Stimulated activated CD4-positive, alpha-beta T cell treated with anti-CD3 and anti-CD28 coated beads, Interleukin-12 subunit alpha, Interleukin-12 subunit beta, amount 100 ng/mL, for 24 hours (primary cell): ENCODE results near the gene OMA1.

Source experiments
- DNase-seq, 2 experiments: peaks; one replicate each; pipeline ENCODE4 v3.0.0-alpha.2; 2020; ENCODE audit warnings: low read depth in 2 of 2

OMA1 gene

DNA sequence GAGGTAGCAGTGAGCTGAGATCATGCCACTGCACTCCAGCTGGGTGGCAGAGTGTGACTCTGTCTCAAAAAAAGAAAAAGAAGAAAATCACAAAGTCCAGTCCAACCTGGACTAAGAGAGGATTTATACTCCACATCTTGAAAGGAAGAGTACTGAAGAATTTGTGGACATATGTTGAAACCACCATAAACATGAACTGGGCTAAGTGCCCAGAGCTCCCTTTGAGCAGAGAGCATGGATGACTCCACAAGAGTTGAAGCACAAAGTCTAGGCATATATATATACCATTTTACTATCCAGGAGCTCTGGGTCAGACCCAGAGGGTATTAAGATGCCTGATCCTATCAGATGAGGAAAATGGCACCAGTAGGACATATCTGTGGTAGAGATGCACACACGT is 86.6 kb downstream of the OMA1 start:
- DNase-seq = no peak

DNA sequence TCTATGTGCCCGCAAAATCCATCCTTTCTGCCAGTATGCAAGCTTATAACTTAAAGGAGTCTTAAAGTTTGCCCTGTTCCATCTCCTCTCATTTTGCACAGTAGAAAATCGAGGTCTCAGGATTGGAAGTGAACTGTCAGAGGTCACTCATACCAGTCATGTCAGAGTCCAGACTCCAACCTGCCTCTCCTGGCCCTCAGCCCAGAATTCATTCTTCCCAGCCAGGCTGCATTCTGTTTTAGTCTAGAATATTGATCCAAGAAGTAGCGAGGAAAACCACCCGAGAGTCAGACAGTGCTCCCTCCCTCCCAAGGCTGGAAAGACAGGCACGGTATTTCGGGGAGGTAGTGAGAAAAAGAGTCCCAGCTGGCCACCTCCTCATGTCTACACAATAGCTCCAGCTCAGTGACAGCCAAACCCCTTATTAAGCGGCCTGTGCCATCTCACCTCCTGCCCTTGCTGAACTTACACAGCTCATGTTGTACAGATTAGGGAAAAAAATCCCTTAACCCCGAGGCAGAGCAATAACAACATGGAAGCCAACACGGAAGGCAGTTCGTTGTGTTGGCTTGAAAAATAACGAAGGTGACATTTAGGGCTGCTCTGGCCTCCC is 89.4 kb downstream of the OMA1 start:
- DNase-seq = no peak

DNA sequence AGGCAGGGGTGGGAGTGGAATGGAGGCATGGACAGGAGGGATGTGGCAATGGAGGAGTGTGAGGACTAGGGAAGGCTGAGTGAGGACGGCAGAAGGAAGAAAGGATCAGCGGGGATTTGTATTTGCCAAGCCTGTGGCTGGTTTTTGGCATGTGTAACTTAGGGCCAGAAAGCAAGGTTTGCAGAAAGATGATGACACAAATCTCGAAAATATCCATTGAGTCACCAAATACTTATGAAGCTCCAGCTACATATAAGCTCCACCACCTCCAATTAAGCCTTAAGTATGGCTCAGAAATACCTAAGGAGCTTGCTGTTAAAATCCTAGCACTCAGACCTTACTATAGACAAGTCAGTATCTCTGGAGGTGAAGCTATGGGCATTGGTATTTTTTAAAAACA is 90.1 kb downstream of the OMA1 start:
- no peak for DNase-seq

DNA sequence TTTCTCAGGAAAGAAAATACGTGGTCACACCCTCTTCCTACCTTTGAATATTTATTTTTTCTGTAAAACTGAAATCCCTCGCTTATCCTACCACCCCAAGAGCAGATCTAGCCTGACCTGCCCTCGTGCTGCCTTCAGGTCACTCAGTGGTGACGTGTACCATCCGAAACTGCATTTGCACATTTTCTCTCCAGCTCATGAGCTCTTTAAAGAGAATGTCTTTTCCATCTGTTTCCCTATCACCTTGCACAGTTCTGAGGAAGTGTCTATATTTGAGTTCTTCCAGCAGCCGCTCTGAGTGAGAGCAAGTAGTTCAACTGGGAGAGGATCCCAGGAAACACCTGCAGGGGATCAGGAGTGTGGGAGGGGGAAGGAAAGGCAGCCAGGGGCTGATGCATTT is 91.7 kb downstream of the OMA1 start:
- DNase-seq = no peak

DNA sequence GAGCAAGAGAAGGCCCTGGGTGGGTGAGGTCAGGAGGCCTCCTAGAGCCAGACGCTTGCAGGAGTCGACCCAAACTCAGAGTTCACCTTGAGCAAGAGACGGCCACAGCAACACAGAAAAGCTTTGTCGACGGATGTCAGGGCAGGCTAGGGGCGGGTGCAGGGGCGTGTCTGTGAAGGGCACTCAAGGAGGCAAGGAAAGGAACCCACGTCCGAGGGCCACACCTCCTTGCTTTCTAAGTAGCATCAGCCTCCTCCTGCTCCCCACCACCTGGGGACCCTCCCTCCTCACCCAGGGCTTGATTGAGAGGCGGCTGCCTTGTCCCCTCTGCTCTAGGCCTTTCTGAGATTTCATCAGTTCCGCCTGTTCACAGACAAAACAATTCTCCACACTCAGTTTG is 92.1 kb downstream of the OMA1 start:
- DNase-seq = no peak

DNA sequence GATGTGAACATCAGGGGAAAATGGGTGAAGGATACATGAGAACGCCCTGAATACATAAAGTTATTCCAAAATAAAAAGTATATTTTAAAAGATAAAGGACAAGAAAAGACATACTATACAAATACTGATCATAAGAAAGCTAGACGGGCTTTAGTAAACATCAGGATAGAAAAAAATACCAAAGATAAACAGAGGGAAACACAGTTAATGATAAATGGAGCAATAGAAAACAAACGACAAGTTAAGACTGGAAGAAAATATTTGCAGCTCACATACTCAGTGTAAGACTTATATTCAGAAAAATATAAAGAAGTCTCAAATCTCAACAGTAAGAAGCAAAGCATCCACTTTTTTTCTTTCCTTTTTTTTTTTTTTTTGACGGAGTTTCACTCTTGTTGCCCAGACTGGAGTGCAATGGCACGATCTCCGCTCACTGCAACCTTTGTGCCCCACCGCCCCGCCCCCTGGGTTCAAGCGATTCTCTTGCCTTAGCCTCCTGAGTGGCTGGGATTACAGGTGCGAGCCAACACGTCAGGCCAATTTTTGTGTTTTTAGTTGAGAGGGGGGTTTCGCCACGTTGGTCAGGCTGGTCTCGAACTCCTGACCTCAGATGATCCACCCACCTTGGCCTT is 94.8 kb downstream of the OMA1 start:
- DNase-seq = no peak

DNA sequence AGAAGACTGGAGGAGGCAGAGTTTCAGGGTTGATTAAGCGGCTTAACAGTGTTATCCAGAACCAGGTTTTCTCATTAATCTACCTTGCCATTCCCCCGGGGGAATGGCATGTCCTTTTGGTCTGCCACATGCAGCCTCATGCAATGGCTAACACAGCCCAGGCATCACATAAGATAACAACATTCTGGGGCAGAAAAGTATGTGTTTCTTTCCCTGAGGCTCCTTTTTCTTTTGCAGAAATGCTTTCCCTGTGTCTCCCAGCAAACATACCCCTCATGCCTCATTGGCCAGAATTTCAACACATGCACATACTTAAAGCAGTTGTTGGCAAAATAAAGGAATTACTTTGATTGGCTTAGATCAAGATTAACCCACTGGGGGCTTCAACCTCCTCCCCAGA is 98.6 kb downstream of the OMA1 start:
- DNase-seq = no peak

DNA sequence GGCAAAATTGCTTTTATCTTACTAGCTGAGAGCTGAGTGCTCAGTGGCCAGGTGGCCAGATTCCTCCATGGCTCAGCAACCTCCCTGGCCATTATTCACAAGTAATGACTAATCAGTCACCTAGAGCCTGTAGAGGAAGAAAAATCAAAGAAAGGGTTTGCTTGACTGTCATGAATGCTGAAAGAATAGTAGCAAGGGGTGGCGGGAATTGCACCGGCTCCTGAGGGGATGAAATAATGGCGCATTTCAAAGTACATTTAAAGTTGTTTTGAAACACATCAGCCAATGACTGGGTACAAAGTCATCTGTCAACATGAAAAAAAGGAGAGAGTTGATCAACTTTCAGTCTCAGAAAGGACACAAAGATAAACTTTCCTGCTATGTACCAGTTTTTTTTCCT is 99.5 kb downstream of the OMA1 start:
- DNase-seq = no peak

DNA sequence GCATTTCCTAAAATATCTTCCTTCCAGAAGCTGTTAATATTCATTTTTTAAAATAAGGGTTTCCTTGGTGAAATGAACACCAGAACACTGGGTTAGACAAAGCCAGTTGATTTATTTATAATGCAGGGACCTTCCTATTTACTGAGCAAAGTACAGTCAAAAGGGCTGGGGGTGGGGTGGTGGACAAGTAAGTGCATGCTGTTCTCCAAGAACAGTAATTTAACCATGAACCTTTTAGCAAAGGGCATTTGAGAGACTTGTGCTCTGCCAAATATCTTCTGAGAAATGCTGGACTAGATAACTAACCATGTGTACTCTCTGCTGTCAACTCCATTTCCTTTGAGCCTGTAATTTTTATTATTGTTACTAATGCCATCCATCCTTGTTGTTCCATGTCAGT is 100.2 kb downstream of the OMA1 start:
- DNase-seq = no peak

DNA sequence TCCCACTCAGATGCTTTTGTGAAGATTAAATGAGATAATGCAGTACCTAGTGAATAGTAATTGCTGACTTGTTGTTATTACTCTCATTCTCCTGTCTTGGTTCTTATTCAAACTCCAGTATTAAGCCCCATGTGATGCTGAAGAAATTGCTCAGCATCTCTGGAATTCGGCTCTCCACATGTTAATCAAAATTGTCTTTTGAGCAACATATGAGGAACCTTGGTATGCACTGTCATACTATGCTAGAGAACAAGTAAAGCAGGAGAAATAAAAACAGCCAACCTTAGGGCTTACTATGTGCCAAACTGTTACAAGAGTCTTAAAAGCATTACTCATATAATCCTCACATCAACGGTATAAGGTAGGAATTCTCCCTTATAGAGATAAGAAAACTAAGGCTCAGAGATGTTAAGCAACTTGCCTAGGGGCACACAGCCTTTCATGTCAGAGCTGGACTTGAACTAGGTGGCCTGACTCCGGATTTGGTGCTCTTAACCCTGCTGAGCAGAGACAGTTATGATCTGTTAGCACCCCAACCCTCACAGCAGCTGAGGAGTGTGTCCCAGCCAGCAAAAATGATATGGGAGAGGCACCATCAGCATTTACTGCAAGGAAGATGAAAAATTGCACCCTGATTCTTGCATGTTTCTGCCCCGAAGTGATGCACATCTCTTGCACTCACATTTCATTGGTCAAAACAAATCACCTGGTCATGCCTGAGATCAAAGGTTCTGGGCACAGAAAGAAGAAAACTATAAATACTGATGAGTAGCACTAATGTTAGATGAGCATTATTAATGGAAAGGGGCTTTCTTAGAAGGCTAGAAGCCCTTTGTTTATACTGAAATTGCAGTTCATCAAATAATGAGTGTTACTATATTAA is 102.3 kb downstream of the OMA1 start:
- DNase-seq = no peak

DNA sequence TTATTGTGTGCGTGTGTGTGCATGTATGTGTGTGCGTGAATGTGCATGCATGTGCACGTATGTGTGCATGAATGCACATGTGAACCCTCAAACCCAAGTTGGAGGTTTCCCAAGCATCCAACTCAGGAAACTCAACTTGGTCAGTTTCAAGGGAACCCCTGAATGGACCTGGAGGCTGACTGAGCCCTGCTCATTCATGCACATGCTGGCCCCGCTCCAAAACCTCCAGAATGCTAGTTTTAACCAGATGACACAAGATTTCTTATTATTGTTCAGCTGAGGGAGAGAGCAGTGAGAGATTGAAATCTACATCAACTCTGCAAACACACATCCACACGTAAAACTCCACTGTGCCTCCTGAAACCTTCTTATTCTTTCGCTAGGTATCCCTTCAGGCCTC is 104.4 kb downstream of the OMA1 start:
- DNase-seq = no peak

DNA sequence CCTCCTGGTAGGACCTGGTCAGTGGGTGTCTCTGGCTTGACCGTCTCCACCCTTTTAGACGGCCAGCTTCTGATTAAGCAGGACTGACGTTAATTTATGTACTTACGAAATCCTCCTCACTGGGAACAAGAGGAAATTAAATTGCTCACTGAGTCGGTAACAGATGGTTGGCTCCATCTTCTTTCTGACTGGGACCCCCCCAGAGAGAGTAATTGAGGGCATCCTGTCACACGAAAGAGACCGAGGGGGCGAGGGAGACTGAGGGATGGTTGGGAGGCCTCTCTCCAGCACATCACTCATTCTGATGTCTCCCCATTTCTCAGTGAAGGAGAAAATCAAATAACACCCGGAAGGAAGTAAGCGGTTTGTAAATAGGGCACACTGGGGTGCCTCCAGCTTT is 104.8 kb downstream of the OMA1 start:
- no peak for DNase-seq

DNA sequence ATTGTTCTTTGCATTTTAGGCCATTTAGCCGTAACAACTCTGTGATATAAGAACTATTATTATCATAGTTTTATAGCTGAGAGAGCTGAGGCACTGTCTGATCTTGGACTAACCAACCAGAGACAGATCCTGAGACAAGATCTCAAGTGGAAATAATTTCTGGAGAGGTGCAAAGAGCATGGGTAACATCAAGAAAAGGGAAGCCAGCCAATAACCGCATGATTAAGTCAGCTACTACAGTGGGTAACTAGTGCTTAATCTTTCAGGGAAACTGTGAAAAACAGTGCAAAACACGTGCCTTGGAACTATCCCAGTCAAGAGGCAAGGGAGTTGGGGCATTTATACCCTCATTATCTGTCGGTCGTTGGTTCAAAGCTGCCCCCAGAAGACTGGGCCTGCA is 105.8 kb downstream of the OMA1 start:
- DNase-seq = no peak

DNA sequence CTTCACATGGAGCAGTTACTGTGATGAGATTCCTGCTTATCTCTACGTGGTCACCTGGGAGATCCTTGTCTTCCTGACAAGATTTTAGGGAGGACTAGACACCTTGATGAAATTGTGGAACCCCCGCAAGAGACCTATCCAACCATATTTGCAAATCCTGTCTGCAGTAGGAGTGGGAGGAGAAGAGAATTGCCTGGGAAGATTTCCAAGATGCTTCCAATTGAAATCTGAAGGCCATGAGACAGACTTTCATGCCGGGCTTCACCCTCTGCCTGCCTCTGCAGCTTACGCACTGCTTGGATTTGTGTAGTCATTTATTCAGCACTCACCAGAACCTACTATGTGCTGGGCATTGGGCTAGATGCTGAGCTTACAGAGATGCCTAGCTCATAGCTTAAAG is 106.6 kb downstream of the OMA1 start:
- no peak for DNase-seq

DNA sequence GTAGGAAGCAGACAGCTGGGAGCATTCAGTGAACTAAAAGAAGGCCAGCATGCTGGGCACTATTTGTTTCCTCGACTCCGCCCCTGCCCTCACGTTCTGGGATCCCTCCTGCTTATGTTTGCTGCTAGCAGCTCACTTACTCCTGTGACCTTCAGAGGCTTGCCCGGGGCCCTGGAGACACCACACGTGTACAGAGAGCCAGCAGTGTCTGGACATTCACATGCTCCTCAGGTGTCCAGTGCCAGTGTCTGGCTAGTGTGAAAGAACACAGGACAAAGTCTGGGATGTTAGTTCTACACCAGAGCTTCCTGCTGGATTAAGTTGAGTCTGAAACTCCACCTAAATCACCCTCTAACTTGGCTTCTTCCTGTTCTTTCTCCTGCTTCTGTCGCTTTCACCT is 108.1 kb downstream of the OMA1 start:
- no peak for DNase-seq

DNA sequence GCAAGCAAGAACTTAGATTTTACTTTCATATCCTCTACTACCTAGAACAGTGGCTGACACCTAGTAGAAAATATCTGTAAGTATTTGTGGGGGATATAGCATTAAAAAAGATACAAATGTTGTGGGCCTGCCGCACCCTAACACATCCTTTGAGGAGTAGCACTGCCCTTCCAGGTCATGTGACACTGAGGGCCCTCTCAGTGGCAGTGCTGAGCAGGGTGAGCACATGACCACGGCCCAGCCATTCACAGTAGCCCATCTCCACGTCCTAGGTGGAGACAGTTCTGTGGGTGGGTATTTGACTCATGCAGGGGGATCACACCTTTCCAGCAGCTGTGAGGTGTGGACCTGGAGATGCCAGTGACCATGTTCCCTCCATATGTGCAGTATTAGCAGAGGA is 108.9 kb downstream of the OMA1 start:
- no peak for DNase-seq

DNA sequence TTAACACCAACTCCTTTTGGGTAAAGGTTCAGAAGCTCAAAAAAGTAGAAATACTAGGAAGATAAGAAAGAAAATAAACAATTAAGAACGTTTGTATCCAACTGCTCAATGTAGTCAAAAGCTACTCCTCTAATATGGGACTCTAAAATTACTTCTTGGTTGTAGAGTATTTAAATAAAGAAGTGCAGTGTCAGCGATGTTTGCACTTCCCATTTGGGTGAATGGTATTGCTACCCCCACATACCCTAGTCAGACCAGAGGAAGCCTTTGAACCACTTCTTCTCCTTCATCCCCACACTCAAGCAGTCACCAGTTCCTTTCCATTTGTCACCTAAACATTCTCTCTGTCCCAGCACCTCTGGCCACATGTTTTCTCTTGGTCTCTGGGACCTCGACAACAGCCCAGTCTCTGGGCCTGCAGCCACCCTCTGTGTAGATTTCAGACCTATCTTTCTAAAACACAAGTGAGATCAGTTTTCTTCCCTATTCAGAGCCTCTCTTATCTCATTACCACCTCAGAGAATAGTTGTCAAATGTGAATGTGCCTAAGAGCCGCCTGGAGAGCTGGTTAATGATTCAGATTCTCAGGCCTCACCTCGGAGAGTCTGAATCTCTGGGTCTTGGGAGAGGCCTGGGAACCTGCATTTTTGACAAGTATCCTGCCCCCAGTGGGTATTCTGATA is 109.8 kb downstream of the OMA1 start:
- DNase-seq = no peak

DNA sequence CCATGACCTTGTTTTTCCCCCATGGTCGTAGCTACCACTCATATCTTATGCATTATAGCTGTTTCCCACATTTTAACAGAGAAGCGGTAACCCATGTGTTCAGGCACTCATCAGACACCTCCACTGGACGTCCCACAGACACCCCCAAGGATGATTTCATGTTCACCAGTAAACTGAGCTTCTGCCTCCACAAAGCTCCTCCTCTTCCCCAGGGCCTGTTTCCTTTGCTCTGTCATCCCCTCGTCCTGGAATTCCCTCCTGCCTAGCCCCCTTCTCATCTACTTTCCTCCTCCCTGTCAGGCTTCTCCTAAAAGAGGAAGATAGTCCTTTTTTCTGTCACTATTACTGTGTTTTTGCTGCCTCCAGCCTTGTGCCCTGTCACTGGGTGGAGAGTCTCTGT is 111.2 kb downstream of the OMA1 start:
- no peak for DNase-seq

DNA sequence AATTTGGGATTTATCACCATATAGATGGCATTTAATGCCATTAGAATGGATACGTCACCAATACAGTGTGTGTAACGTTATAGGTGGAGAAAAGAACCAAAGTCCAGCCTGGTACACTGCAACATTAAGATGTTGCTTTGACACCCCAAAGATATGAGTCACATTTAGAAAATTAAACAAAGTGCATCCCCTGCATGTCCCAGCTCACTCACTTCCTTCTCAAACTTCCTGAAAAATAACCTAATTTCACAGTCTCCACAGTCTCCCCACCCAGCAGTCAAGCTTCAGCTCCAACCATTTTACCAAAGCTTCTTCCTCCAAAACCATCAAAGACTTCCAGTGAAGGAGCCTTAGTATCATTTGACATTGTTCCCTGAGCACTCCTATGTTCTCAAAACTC is 111.9 kb downstream of the OMA1 start:
- DNase-seq = no peak

DNA sequence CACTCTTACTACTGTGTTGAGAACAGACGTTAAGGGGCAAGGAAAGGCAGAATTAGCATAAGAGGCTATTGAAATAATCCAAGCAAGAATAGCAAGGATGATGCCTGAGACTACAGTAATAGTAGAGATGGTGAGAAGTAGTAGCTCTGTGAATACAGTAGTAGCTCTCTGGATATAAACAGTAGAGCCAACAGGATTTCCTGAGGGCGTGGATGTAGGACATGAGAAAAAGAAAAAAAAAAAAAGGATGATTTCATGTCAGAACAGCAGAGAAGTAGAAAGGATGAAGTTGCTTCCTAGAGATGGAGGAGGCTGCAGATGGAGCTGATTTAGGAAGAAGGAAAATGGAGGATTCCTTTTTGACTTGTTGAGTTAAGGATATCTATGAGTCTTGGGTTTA is 112.3 kb downstream of the OMA1 start:
- no peak for DNase-seq

DNA sequence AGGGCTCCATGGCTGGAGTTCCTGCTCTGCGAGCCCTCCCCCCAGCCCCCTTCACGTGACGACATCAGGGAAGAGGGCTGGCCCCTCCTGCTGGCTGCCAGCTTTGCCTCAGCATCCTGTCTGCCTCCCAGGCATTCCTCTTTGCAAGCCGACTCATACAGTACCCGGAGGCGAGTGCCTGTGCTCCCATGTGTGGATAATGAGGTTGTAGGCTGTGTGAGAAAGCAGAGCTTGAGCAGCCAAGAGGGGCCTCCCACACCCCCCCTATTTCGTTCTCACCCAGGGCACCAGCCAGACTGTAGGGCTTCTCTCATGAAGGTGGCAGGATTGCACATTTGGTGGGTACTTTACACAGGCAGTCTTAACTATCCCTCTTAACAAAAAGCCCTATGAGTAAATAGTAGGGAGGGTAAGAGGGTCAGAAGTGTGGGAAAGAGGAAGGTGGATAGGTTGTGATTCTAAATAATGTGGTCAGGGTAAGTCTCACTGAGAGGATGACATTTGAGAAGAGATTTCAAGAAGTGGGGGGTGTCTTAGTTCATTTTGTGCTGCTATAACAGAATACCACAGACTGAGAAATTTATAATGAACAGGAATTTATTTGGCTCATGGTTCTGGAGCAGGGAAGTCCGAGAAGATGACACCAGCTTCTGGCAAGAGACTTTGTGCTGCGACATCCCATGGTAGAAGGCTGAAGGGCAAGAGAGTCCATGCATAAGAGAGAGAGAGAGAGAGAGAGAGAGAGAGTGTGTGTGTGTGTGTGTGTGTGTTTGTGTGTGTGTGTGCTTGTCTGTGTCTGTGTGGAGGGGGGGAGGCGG is 113.5 kb downstream of the OMA1 start:
- DNase-seq = no peak
